Pancreas (tissue), 10 donors: ENCODE measurements around the gene KLLN. TPM values are rescaled to one million over a fixed set of nuclear protein-coding genes. Genes with fewer than 3 reads are reported as not detected.

Experiments used
- ATAC-seq, 4 donors: fragments of 200-7000 bp; cut with Tn5 transposase; one replicate each; pipeline versions ENCODE4 v1.8.0 to v1.9.1; 2020; ENCODE audit warnings: mild to moderate bottlenecking in 4 of 4, moderate library complexity in 4 of 4
- DNase-seq, 6 donors: peaks; one replicate each; pipeline ENCODE4 v3.0.0-alpha.2; 2020
- FAIRE-seq: peaks from 2 replicates; lab custom pipeline; 2012; peaks lifted over from hg19 to GRCh38; lab: Jason Lieb, UNC
- H3K27ac ChIP-seq, 4 donors: fragments of 200-600 bp; sonication (generic); 1 replicate in 3 of 4; 2 replicates in 1 of 4; pipeline versions ENCODE4 v1.5.0 to v1.8.0; 2020
- H3K27me3 ChIP-seq, 4 donors: fragments of 200-600 bp; one replicate each; pipeline ENCODE4 v1.8.0; 2021
- H3K36me3 ChIP-seq, 3 donors: fragments of 200-600 bp; sonication (generic) in 1 of 3; one replicate each; pipeline versions ENCODE4 v1.5.0 to v1.8.0; 2020 to 2021
- H3K4me1 ChIP-seq, 3 donors: fragments of 200-600 bp; one replicate each; pipeline ENCODE4 v1.8.0; 2021
- H3K4me3 ChIP-seq, 4 donors: fragments of 200-600 bp; sonication (generic) in 2 of 4; one replicate each; pipeline versions ENCODE4 v1.5.0 to v1.8.0; 2020 to 2021
- H3K9me3 ChIP-seq, 4 donors: fragments of 200-600 bp; one replicate each; pipeline ENCODE4 v1.8.0; 2021
- CTCF ChIP-seq, 4 donors: fragments of 200-600 bp; sonication (generic) in 3 of 4; IDR thresholded peaks; one replicate each; pipeline versions ENCODE4 v1.5.0 to v1.8.0; 2021; ENCODE audit warnings: antibody characterized with exemption in 4 of 4
- WGBS, 2 donors: extraction: QIAGEN DNeasy Blood & Tissue Kit; methylation state at CpG; one replicate each; pipeline ENCODE4 v1.1.7; 2013; 5-methylcytosine and 5-hydroxymethylcytosine counted together
- intact Hi-C, 3 donors: fragments of 100-400 bp; cut with DNase I; formaldehyde crosslinking; loops; one replicate each; pipeline versions ENCODE4 v1.11.1 to v1.14.2; 2022
- polyA plus RNA-seq, 2 donors: library from polyadenylated mRNA; stranded (reverse); fragments of 200-250 nt; gene quantifications; one replicate each; pipeline ENCODE4 v1.2.3, GENCODE V29; 2013
- total RNA-seq, 6 donors: library from RNA; stranded (reverse); fragmentation: NEBNext Ultra II Directional in 4 of 6; extraction: Animal tissue kit (Norgen Biotek cat#: 25700) in 4 of 6; gene quantifications; one replicate each; pipeline versions ENCODE4 v1.2.1 to v1.2.4, GENCODE V29; 2021 to 2023
- donor health status: healthy with polysubstance abuse.
- donor health status: DM: no; HTN: no; CAD: no; lungs with moderate emphysema.
- donor health status: DM: no; HTN: no; CAD: no.
- donor health status: control.
- donor health status: control.
- donor health status: Bipolar disorder and iron deficiency.
- donor health status: DM: yes; HTN: yes; CAD: no.
- donor health status: DM: no; HTN: no; CAD: no.
- donor health status: DM: no; HTN: no; CAD: no.
- donor health status: DM: yes; HTN: yes; CAD: no.

Gene KLLN
- total and polyA plus RNA-seq, 8 donors = 0.09 to 0.35 (median 0.24) TPM

GRCh38 chr10:87819289-87819585 is 44.1 kb downstream of the KLLN start:
- Histone ChIP-seq H3K4me1 (peaks cover 10 to 30% (median 12%) of the 10 kb centered on the region in 3 donors), H3K27me3 (no peaks in the 10 kb centered on the region), H3K9me3 (no peaks in the 10 kb centered on the region), H3K4me3 (peak overlapping the region in 1 of 4 donors; percentile 77), H3K27ac (peak overlapping the region in 1 of 4 donors; percentile 85), H3K36me3 (no peaks in the 10 kb centered on the region)
- no peak for TF ChIP-seq CTCF (IDR thresholded peaks at IDR 0.05)
- ATAC-seq (no peak), DNase-seq (no peak), FAIRE-seq (no peak)
- intact Hi-C loops = no loop called here
- WGBS, 2 donors = 81 to 85% methylated on average over 6 of the region's 6 CpGs

DNA sequence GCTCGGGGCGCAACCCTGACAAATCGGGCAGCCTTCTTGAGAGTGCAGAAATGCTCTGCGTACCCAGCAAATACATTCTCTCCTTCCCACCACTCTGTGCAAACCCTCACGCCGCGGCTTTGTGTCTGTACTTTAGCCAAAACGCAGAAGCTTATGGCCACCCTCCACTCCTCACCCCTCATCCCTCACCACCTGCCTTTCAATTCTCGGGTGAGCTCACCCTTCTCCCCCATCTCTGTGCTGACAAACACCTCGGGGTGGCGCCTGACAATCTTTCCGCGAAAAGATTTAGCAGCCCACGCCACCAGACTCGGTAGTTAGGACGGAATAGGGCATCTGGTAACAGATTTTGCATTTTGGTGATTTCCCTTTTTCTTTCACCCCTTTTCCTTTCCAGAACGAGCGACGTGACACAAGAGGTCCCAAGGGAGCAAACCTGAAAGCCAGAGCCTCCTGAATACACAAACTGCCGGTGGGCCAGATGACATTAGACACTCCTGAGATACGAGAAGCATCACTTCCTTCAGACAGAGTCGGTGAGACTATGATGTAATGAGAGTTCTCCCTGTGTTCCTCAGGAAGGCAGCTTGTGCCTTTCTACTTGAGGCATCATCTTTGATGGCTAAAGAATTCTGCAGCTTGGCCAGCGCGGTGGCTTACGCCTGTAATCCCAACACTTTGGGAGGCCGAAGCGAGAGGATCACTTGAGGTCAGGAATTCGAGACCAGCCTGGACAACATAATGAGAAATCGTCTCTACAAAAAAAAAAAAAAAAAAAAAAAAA is 44.6 kb downstream of the KLLN start:
- WGBS, 2 donors = 13 to 14% methylated on average over 29 of the region's 29 CpGs
- ATAC-seq (peak; percentile 33 to 74 (median 60)), DNase-seq (peak in 5 of 6 donors; percentile 28 to 64 (median 34)), FAIRE-seq (no peak)
- intact Hi-C loops = no loop called here
- peaks cover 10 to 30% (median 12%) of the 10 kb centered on the region in 3 donors for H3K4me1 ChIP-seq
- no peaks in the 10 kb centered on the region for H3K36me3 ChIP-seq
- H3K27ac ChIP-seq = peak overlapping the region; percentile 69 to 85 (median 82)
- H3K27me3 ChIP-seq = no peaks in the 10 kb centered on the region
- H3K4me3 ChIP-seq = peak overlapping the region; percentile 35 to 77 (median 58)
- no peak for TF ChIP-seq CTCF (IDR thresholded peaks at IDR 0.05)
- H3K9me3 ChIP-seq = no peaks in the 10 kb centered on the region

GRCh38 chr10:87817609-87818504 is 45.5 kb downstream of the KLLN start, which contains the start of gene ATAD1:
ATAD1 (minus strand) TSS chr10:87818226; CDS start chr10:87814599, 3,627 bp downstream.
- no peaks in the 10 kb centered on the region for H3K9me3 ChIP-seq
- WGBS, 2 donors = 1% methylated on average over 60 of the region's 60 CpGs
- H3K4me3 ChIP-seq = peak within 1 kb of the TSS; percentile 35 to 77 (median 58)
- no peaks in the 10 kb centered on the region for H3K36me3 ChIP-seq
- FAIRE-seq = peak; percentile 26
- peaks cover 10 to 30% (median 12%) of the 10 kb centered on the region in 3 donors for H3K4me1 ChIP-seq
- peak within 1 kb of the TSS; percentile 69 to 85 (median 82) for H3K27ac ChIP-seq
- DNase-seq = peak; percentile 81 to 93 (median 85)
- peak; percentile 98 to 99 (median 99) for ATAC-seq
- no peaks in the 10 kb centered on the region for H3K27me3 ChIP-seq
- TF ChIP-seq CTCF (IDR thresholded peaks at IDR 0.05) = no peak
- intact Hi-C loops = no loop called here

DNA sequence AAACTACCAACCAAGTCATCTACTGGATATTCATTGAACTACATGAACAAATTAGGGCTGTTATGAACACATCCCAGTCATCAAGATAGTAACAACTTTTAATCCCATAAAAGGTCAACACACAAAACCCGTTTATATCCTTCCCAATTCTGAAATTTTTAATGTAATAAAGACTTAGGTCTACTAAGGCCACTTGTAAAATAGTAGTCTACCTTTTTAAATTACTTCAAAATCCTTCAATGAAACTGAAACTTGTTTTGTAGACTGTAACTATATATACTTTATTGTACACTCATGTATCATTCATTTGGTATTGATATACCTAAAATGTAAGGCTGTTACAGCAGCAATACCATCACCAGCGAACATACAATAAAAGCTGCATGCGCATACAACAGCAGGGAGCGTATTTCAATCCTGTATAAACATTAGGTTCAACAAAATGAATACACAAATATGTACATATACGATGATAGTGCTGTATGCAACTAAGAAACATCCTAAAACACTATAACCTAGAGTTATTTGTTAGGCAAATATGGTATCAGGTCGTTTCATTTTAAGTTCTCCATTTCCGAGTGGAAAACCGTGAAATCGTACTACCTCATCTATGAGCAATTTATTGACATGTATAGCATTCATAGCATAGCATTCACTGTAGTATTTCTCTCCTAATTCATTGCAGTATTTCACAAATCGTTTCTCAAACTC is 46.3 kb downstream of the KLLN start:
- intact Hi-C loops = no loop called here
- FAIRE-seq (peak; percentile 13), ATAC-seq (no peak), DNase-seq (no peak)
- TF ChIP-seq CTCF (IDR thresholded peaks at IDR 0.05) = no peak
- Histone ChIP-seq H3K27ac (peak overlapping the region in 3 of 4 donors; percentile 69 to 85 (median 84)), H3K27me3 (no peaks in the 10 kb centered on the region), H3K4me1 (peaks cover 10 to 30% (median 12%) of the 10 kb centered on the region in 3 donors), H3K36me3 (no peaks in the 10 kb centered on the region), H3K4me3 (peak overlapping the region; percentile 35 to 77 (median 58)), H3K9me3 (no peaks in the 10 kb centered on the region)
- 10 to 13% methylated on average over 10 of the region's 10 CpGs for WGBS, 2 donors
